K562 (cell line): Measurements from ENCODE around the gene LSM14B. TPM values are rescaled to one million over a fixed set of nuclear protein-coding genes. Genes with fewer than 3 reads are reported as not detected.

Experiments
- CCNT2 ChIP-seq: IDR thresholded peaks from 2 replicates; pipeline ENCODE4 v1.6.1; 2011; ENCODE audit warnings: borderline replicate concordance, low read depth, mild to moderate bottlenecking, moderate library complexity, mixed read lengths, low read length; ENCODE audit not compliant: insufficient read length; ENCODE audit errors: extremely low read depth
- GTF2E2 ChIP-seq: fragments of 200-800 bp; sonication (Bioruptor generic); IDR thresholded peaks from 2 replicates; pipeline ENCODE4 v1.6.1; 2016; ENCODE audit warnings: missing genetic modification characterization, missing compliant biosample characterization
- HDGF ChIP-seq: fragments of 450-650 bp; IDR thresholded peaks from 2 replicates; pipeline ENCODE4 v1.6.1; 2016
- HMBOX1 ChIP-seq: sonication (generic); IDR thresholded peaks from 2 replicates; pipeline ENCODE4 v1.6.1; 2016
- NBN ChIP-seq: fragments of 450-650 bp; IDR thresholded peaks from 2 replicates; pipeline ENCODE4 v1.6.1; 2016; ENCODE audit warnings: low read depth, mild to moderate bottlenecking
- NFIC ChIP-seq: fragments of 450-650 bp; IDR thresholded peaks from 2 replicates; pipeline ENCODE4 v1.6.1; 2017; ENCODE audit warnings: mild to moderate bottlenecking, inconsistent platforms
- NFRKB ChIP-seq: fragments of 450-650 bp; IDR thresholded peaks from 2 replicates; pipeline ENCODE4 v1.6.1; 2016; ENCODE audit warnings: low read depth
- NONO ChIP-seq, 2 experiments: fragments of 200-400 bp in 1 of 2; fragments of 450-650 bp in 1 of 2; formaldehyde crosslinking in 1 of 2; IDR thresholded peaks; 2 replicates each; pipeline ENCODE4 v1.6.1; 2017; ENCODE audit warnings: low read depth in 2 of 2, mild to moderate bottlenecking in 2 of 2, moderate library complexity in 2 of 2, low read length in 1 of 2
- PHB2 ChIP-seq: fragments of 450-650 bp; IDR thresholded peaks from 2 replicates; pipeline ENCODE4 v1.6.1; 2017; ENCODE audit warnings: low read depth
- SIN3A ChIP-seq, 2 experiments: fragments of 150-350 bp in 1 of 2; IDR thresholded peaks; 2 replicates each; pipeline ENCODE4 v1.6.1; 2011 to 2016; ENCODE audit warnings: borderline replicate concordance in 2 of 2, low read depth in 2 of 2, low read length in 2 of 2, mild to moderate bottlenecking in 2 of 2, moderate library complexity in 2 of 2; ENCODE audit not compliant: control insufficient read depth in 1 of 2
- TCF7L2 ChIP-seq: fragments of 150-350 bp; IDR thresholded peaks from 2 replicates; pipeline ENCODE4 v1.6.1; 2016; ENCODE audit warnings: low read depth, mild to moderate bottlenecking, low read length, moderate library complexity
- THRAP3 ChIP-seq: fragments of 450-650 bp; IDR thresholded peaks from 2 replicates; pipeline ENCODE4 v1.6.1; 2016; ENCODE audit warnings: mild to moderate bottlenecking, inconsistent platforms, borderline replicate concordance
- ZBTB8A ChIP-seq: fragments of 450-650 bp; IDR thresholded peaks from 2 replicates; pipeline ENCODE4 v1.6.1; 2018; ENCODE audit warnings: mild to moderate bottlenecking, moderate library complexity; ENCODE audit not compliant: partially characterized antibody
- ZC3H4 ChIP-seq: sonication (generic); formaldehyde crosslinking; IDR thresholded peaks from 2 replicates; pipeline ENCODE4 v1.9.0; 2021; ENCODE audit warnings: missing genetic modification reagents, borderline replicate concordance
- ZNF146 ChIP-seq: IDR thresholded peaks from one replicate; pipeline ENCODE4 v1.6.1; 2018; ENCODE audit warnings: missing compliant biosample characterization; ENCODE audit not compliant: unreplicated experiment
- ZNF239 ChIP-seq: fragments of 250-450 bp; sonication (Bioruptor Pico); IDR thresholded peaks from 2 replicates; pipeline ENCODE4 v1.4.0; 2020; ENCODE audit warnings: mild to moderate bottlenecking
- ZNF282 ChIP-seq: sonication (generic); formaldehyde crosslinking; IDR thresholded peaks from 2 replicates; pipeline ENCODE4 v1.8.1; 2023; ENCODE audit warnings: missing genetic modification reagents
- polyA plus RNA-seq, 8 experiments: library from polyadenylated mRNA; depleted of rRNA in 4 of 8; stranded (reverse) in 5 of 8; unstranded in 3 of 8; fragments of >200 nt; fragmentation: Nextera tagmentation in 2 of 8; fragmentation: Illumina TruSeq in 1 of 8; extraction: Ambion mirVana in 2 of 8; extraction: Trizol in 1 of 8; gene quantifications; 2 replicates each; pipeline versions ENCODE4 v1.2.1 to v1.2.3, GENCODE V29; 2011 to 2014; ENCODE audit warnings: inconsistent platforms in 1 of 8, missing spikeins in 1 of 8
- total RNA-seq, 7 experiments: library from RNA; depleted of rRNA in 6 of 7; stranded (reverse); fragments of >200 nt in 6 of 7; fragmentation: Illumina TruSeq in 2 of 7; extraction: Trizol in 2 of 7; gene quantifications; 2 replicates each; pipeline versions ENCODE4 v1.2.1 to v1.2.3, GENCODE V29; 2011 to 2021; ENCODE audit warnings: low replicate concordance in 1 of 7
- TF ChIP-seq, protein P1 (sequence below): fragments of 250-450 bp; sonication (Bioruptor Pico); IDR thresholded peaks from 2 replicates; pipeline ENCODE4 v1.8.0; 2022; ENCODE audit warnings: inconsistent platforms
- TF ChIP-seq, protein P2 (sequence below): fragments of 450-650 bp; formaldehyde crosslinking; IDR thresholded peaks from 2 replicates; pipeline ENCODE4 v1.4.0; 2022; ENCODE audit warnings: missing genetic modification characterization
- TF ChIP-seq, protein P3 (sequence below): fragments of 450-650 bp; IDR thresholded peaks from 2 replicates; pipeline ENCODE4 v1.6.1; 2016; ENCODE audit warnings: missing biosample characterization, missing genetic modification characterization
- TF ChIP-seq, protein P4 (sequence below), 2 experiments: IDR thresholded peaks; 2 replicates each; pipeline ENCODE4 v1.6.1; 2011; ENCODE audit warnings: borderline replicate concordance in 1 of 2, control low read depth in 1 of 2, low read depth in 1 of 2, low read length in 1 of 2, mild to moderate bottlenecking in 1 of 2, mixed read lengths in 1 of 2, moderate library complexity in 1 of 2; ENCODE audit not compliant: insufficient read depth in 1 of 2, insufficient read length in 1 of 2, poor library complexity in 1 of 2, severe bottlenecking in 1 of 2; ENCODE audit errors: extremely low read depth in 1 of 2

The LSM14B gene
- total and polyA plus RNA-seq, 9 of the 15 experiments (the other 6 are each of a cell fraction or from before 2014, with no cell fraction given): 0.66 to 36.0 (median 20.2) TPM

- TF ChIP-seq NONO (IDR thresholded peaks at IDR 0.05; ENCODE audit: low read depth in 2 of 2, low read length in 1 of 2): peak in 1 of 2 experiments; percentile 99; a peak in 3 of 4 replicates
- TF ChIP-seq, protein P1, sequence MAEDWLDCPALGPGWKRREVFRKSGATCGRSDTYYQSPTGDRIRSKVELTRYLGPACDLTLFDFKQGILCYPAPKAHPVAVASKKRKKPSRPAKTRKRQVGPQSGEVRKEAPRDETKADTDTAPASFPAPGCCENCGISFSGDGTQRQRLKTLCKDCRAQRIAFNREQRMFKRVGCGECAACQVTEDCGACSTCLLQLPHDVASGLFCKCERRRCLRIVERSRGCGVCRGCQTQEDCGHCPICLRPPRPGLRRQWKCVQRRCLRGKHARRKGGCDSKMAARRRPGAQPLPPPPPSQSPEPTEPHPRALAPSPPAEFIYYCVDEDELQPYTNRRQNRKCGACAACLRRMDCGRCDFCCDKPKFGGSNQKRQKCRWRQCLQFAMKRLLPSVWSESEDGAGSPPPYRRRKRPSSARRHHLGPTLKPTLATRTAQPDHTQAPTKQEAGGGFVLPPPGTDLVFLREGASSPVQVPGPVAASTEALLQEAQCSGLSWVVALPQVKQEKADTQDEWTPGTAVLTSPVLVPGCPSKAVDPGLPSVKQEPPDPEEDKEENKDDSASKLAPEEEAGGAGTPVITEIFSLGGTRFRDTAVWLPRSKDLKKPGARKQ (CRISPR knock-in tag): no peak
- TF ChIP-seq ZNF146 (CRISPR knock-in tag): no peak
- TF ChIP-seq, protein P2, sequence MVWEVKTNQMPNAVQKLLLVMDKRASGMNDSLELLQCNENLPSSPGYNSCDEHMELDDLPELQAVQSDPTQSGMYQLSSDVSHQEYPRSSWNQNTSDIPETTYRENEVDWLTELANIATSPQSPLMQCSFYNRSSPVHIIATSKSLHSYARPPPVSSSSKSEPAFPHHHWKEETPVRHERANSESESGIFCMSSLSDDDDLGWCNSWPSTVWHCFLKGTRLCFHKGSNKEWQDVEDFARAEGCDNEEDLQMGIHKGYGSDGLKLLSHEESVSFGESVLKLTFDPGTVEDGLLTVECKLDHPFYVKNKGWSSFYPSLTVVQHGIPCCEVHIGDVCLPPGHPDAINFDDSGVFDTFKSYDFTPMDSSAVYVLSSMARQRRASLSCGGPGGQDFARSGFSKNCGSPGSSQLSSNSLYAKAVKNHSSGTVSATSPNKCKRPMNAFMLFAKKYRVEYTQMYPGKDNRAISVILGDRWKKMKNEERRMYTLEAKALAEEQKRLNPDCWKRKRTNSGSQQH (CRISPR knock-in tag): no peak
- no peak for TF ChIP-seq ZNF282 (CRISPR knock-in tag)
- peak; percentile 72 for TF ChIP-seq CCNT2
- TF ChIP-seq THRAP3: no peak
- TF ChIP-seq, protein P3, sequence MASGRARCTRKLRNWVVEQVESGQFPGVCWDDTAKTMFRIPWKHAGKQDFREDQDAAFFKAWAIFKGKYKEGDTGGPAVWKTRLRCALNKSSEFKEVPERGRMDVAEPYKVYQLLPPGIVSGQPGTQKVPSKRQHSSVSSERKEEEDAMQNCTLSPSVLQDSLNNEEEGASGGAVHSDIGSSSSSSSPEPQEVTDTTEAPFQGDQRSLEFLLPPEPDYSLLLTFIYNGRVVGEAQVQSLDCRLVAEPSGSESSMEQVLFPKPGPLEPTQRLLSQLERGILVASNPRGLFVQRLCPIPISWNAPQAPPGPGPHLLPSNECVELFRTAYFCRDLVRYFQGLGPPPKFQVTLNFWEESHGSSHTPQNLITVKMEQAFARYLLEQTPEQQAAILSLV: no peak
- TF ChIP-seq ZBTB8A: no peak
- TF ChIP-seq NBN: no peak
- peak; percentile 38; the same call in 1 of the 2 replicates for TF ChIP-seq NFIC
- no peak for TF ChIP-seq ZNF239 (CRISPR knock-in tag)
- TF ChIP-seq GTF2E2 (tag): no peak
- TF ChIP-seq HDGF: no peak
- TF ChIP-seq ZC3H4 (CRISPR knock-in tag): no peak
- TF ChIP-seq NFRKB: no peak
- TF ChIP-seq PHB2: no peak
- TF ChIP-seq TCF7L2: peak; percentile 72
- peak in 1 of 2 experiments; percentile 46; a peak in 2 of 4 replicates for TF ChIP-seq SIN3A (IDR thresholded peaks at IDR 0.05; ENCODE audit: borderline replicate concordance in 2 of 2, control insufficient read depth in 1 of 2, low read depth in 2 of 2, low read length in 2 of 2)
- TF ChIP-seq, protein P4, sequence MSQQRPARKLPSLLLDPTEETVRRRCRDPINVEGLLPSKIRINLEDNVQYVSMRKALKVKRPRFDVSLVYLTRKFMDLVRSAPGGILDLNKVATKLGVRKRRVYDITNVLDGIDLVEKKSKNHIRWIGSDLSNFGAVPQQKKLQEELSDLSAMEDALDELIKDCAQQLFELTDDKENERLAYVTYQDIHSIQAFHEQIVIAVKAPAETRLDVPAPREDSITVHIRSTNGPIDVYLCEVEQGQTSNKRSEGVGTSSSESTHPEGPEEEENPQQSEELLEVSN (IDR thresholded peaks at IDR 0.05; ENCODE audit: borderline replicate concordance in 1 of 2, extremely low read depth in 1 of 2, insufficient read depth in 1 of 2, insufficient read length in 1 of 2, low read depth in 1 of 2, low read length in 1 of 2, poor library complexity in 1 of 2, severe bottlenecking in 1 of 2): peak in 1 of 2 experiments; percentile 2
- no peak for TF ChIP-seq HMBOX1
Observed at GRCh38 chr20:62143081-62143956, 21.0 kb downstream of the LSM14B start, which contains the start of the genes PSMA7 and SS18L1 (continued).
